HL-60 (cell line): ENCODE data around the gene GMEB2.
"Not testable (repeated sequence)": the region's sequence is repeated elsewhere in the genome, so short reads cannot be mapped to it uniquely, and the experiment has no call there.

Experiments
- DNase-seq, 2 experiments: peaks; one replicate each; pipeline ENCODE4 v3.0.0-alpha.2; 2010 to 2020; ENCODE audit warnings: low read depth in 1 of 2, low spot score in 1 of 2
- H3K27ac ChIP-seq: fragments of 250-450 bp; sonication (Bioruptor Pico); replicated peaks from 2 replicates; pipeline ENCODE4 v1.5.1; 2020; ENCODE audit warnings: mild to moderate bottlenecking, moderate library complexity
- H3K27me3 ChIP-seq: fragments of 250-450 bp; sonication (Bioruptor Pico); 2 replicates; pipeline ENCODE4 v1.5.1; 2021; ENCODE audit warnings: mild to moderate bottlenecking, moderate library complexity; ENCODE audit not compliant: insufficient read depth, poor library complexity, severe bottlenecking
- H3K4me3 ChIP-seq: replicated peaks from 2 replicates; pipeline ENCODE4 v1.5.1; 2011; ENCODE audit warnings: mild to moderate bottlenecking, control low read depth, low read length; ENCODE audit not compliant: insufficient read depth
- CTCF ChIP-seq: IDR thresholded peaks from one replicate; pipeline ENCODE4 v1.5.1; 2011; ENCODE audit warnings: low read length, control low read depth, inconsistent platforms; ENCODE audit not compliant: insufficient read depth
- GABPA ChIP-seq: IDR thresholded peaks from 2 replicates; pipeline ENCODE4 v1.6.1; 2012; ENCODE audit warnings: low read depth
- POLR2AphosphoS5 ChIP-seq: IDR thresholded peaks from 2 replicates; pipeline ENCODE4 v1.6.1; 2012; ENCODE audit warnings: low read depth
- REST ChIP-seq: IDR thresholded peaks from 2 replicates; pipeline ENCODE4 v1.6.1; 2012; ENCODE audit warnings: low read depth; ENCODE audit not compliant: insufficient replicate concordance
- SPI1 ChIP-seq: IDR thresholded peaks from 2 replicates; pipeline ENCODE4 v1.6.1; 2012; ENCODE audit warnings: low read depth, mild to moderate bottlenecking, borderline replicate concordance

The GMEB2 gene

GRCh38 chr20:63573647-63574131, 53.2 kb downstream of the GMEB2 start:
- H3K27ac ChIP-seq, result no peak overlapping the region
- DNase-seq, result no peak
- H3K27me3 ChIP-seq, result peaks cover 60% of the 10 kb centered on the region
- H3K4me3 ChIP-seq, result peak overlapping the region; percentile 50
- TF ChIP-seq CTCF (no peak), POLR2AphosphoS5 (no peak), REST (no peak), GABPA (no peak), SPI1 (no peak)

DNA sequence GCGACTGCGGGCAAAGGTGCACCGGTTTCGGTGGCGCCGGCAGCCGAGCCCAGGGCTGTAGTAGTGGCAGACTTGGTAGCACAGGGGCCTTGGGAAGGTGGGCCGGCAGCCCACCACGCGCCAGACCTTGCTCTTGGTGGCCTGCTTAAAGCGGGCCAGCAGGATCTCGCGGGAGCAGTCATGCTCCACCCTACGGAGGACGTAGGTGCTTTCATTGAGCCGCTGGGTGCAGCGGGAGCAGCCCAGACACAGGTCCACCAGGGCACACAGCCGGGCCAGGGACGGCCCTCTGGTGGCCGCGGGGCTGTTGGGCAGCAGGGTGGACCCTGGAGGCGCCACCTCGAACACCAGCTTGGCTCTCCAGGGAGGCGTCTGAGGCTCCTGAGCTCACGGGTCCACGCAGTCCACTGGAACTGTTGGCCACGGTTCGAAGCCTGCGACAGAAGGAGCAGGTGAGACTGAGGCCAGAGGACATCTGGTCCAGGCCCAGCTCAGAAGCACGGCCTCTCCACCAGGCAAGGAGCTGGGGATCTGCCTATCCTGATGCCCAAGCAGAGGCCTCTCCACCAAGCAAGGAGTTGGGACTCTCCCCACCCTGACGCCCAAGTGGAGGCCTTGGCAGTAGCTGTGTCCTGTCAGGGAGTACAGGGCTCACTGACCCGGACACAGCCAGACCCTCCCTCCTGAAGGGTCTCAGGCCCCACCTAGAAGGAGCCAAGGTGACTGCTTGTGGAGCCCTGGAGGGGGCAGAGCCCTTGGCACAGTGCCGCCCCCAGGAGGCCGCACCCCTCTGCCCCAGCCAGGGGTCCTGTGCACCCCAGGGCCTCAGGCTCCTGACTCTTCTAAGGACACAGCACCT, 53.9 kb downstream of the GMEB2 start:
- no peak for DNase-seq

DNA sequence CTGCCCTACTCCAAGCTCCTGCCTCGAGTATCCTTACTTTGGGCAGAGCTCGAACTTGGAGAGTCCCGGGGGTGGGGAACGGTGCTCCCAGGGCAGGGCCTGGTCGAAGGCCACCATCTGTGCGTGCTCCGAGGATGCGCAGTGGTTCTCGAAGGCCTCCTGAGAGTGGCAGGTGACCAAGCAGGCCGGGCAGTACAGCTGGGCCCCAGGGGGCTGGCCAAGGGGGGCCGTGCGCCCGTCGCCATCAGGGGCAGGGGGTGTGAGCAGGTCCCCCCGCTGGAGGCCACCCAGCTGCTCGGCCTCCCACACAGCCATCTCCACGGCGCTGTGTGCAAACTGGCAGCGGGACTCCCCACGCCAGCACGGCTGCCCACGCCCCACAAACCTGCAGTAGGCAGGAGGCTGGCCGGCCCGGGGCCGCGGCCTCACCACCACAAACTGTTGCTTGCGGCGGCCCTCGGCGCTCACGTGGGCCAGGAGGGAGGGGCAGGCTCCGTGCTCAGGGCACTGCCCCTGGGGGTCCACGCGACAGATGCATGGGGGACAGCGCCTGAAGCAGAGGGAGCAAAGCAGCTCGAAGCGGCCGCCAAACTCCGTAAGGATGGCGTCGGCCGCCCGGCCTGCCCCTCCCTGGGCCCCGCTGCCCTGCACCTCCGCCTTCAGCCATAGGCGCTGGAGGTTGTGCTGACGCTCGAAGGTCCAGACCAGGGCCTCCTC, 54.7 kb downstream of the GMEB2 start:
- Histone ChIP-seq H3K27me3 (peaks cover 62% of the 10 kb centered on the region), H3K27ac (no peak overlapping the region), H3K4me3 (no peak overlapping the region)
- no peak for DNase-seq
- TF ChIP-seq POLR2AphosphoS5, result no peak
- TF ChIP-seq REST, result no peak
- TF ChIP-seq CTCF, result no peak
- TF ChIP-seq SPI1, result no peak
- TF ChIP-seq GABPA, result no peak

More for the DNA sequence above, 53.9 kb downstream of the GMEB2 start:
- H3K27me3 ChIP-seq, result peaks cover 62% of the 10 kb centered on the region
- no peak overlapping the region for H3K4me3 ChIP-seq
- no peak overlapping the region for H3K27ac ChIP-seq
- TF ChIP-seq REST (no peak), GABPA (no peak)

DNA sequence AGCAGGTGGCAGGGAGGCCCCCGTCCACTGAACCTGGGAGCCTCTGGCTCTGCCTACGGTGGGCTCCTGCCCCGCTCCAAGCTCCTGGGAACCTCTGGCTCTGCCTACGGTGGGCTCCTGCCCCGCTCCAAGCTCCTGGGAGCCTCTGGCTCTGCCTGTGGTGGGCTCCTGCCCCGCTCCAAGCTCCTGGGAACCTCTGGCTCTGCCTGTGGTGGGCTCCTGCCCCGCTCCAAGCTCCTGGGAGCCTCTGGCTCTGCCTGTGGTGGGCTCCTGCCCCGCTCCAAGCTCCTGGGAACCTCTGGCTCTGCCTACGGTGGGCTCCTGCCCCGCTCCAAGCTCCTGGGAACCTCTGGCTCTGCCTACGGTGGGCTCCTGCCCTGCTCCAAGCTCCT, 55.8 kb downstream of the GMEB2 start:
- not testable (repeated sequence) for DNase-seq, H3K27ac ChIP-seq, H3K4me3 ChIP-seq
- peaks cover 51% of the 10 kb centered on the region for H3K27me3 ChIP-seq
